Measurements from ENCODE around the gene SHMT1.

The SHMT1 gene

GRCh38 chr17:18371455-18371854 lies 8.1 kb upstream of the SHMT1 start:
- Histone ChIP-seq H3K9ac (no peak overlapping the region), H4K20me1 (no peaks in the 10 kb centered on the region), H3K4me1 (peaks cover 11% of the 10 kb centered on the region), H3K4me2 (no peak overlapping the region), H3K27ac (no peak overlapping the region), H3K36me3 (no peaks in the 10 kb centered on the region), H3K27me3 (no peaks in the 10 kb centered on the region), H3K4me3 (no peak overlapping the region), H3K9me3 (peaks cover 6% of the 10 kb centered on the region; the same call in 1 of the 2 replicates)
- no peak for TF ChIP-seq Cebpa-rat (IDR thresholded peaks at IDR 0.05)

- Histone ChIP-seq H3K27me3 (no peaks in the 10 kb centered on the region), H3K4me1 (peaks cover 6% of the 10 kb centered on the region; the same call in 1 of the 2 replicates), H3K9me3 (peaks cover 10% of the 10 kb centered on the region), H3K4me3 (no peak overlapping the region), H3K4me2 (no peak overlapping the region), H3K36me3 (no peaks in the 10 kb centered on the region), H3K27ac (no peak overlapping the region), H3K9ac (no peak overlapping the region), H4K20me1 (no peaks in the 10 kb centered on the region)
- TF ChIP-seq Cebpa-rat (IDR thresholded peaks at IDR 0.05), result no peak
Observed at GRCh38 chr17:18370761-18371160, 7.4 kb upstream of the SHMT1 start.

DNA sequence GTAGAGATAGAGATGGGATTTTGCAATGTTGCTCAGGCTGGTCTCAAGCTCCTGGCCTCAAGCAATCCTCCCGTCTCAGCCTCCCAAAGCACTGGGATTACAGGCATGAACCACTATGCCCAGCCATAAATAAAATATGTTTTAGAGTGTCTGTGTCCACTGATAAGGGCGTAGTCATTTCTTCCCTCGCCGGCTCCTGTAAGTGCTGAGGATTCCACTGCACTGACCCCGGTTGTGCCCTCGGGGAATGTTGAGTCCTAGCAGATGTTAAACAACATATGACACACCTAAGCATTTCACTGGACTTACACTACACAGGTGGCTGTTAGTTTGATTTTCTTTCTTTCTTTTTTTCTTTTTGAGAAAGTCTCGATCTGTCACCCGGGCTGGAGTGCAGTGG lies 5.6 kb upstream of the SHMT1 start:
- Histone ChIP-seq H3K4me3 (no peak overlapping the region), H3K4me1 (peaks cover 8% of the 10 kb centered on the region), H3K4me2 (no peak overlapping the region), H3K9ac (no peak overlapping the region), H3K27me3 (no peaks in the 10 kb centered on the region), H3K36me3 (no peaks in the 10 kb centered on the region), H4K20me1 (no peaks in the 10 kb centered on the region), H3K9me3 (peaks cover 4% of the 10 kb centered on the region; the same call in 1 of the 2 replicates), H3K27ac (no peak overlapping the region)
- TF ChIP-seq Cebpa-rat (IDR thresholded peaks at IDR 0.05), result no peak

DNA sequence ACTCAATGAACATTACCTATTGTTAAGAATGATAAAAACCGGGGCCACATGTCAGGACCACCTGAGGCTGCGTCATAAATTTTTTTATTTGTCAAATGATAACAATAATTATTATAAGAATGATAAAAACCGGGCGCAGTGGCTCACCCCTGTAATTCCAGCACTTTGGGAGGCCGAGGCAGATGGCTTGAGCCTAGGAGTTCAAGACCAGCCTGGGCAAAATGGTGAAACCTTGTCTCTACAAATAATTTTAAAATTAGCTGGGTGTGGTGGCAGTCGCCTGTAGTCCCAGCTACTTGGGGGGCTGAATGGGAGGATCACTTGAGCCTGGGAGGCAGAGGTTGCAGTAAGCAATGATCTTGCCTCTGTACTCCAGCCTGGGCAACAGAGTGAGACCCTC lies 816 bp upstream of the SHMT1 start:
- no peak overlapping the region for H3K27ac ChIP-seq
- H3K36me3 ChIP-seq, result peaks cover 16% of the 10 kb centered on the region
- peaks cover 4% of the 10 kb centered on the region; the same call in 1 of the 2 replicates for H3K9me3 ChIP-seq
- H3K4me2 ChIP-seq, result peak overlapping the region; percentile 90; the same call in 1 of the 2 replicates
- no peak overlapping the region for H3K4me3 ChIP-seq
- H3K4me1 ChIP-seq, result peaks cover 20% of the 10 kb centered on the region
- no peaks in the 10 kb centered on the region for H4K20me1 ChIP-seq
- H3K9ac ChIP-seq, result no peak overlapping the region
- H3K27me3 ChIP-seq, result no peaks in the 10 kb centered on the region
- TF ChIP-seq Cebpa-rat (IDR thresholded peaks at IDR 0.05), result no peak

- Histone ChIP-seq H3K4me2 (peak overlapping the region; percentile 90), H3K4me3 (peak overlapping the region; percentile 90), H3K27me3 (no peaks in the 10 kb centered on the region), H4K20me1 (no peaks in the 10 kb centered on the region), H3K9ac (peak overlapping the region; percentile 84), H3K4me1 (peaks cover 20% of the 10 kb centered on the region), H3K27ac (peak overlapping the region; percentile 75), H3K9me3 (peaks cover 4% of the 10 kb centered on the region; the same call in 1 of the 2 replicates), H3K36me3 (peaks cover 28% of the 10 kb centered on the region)
- no peak for TF ChIP-seq Cebpa-rat (IDR thresholded peaks at IDR 0.05)
Observed at GRCh38 chr17:18362698-18363100, 651 bp downstream of the SHMT1 start.

DNA sequence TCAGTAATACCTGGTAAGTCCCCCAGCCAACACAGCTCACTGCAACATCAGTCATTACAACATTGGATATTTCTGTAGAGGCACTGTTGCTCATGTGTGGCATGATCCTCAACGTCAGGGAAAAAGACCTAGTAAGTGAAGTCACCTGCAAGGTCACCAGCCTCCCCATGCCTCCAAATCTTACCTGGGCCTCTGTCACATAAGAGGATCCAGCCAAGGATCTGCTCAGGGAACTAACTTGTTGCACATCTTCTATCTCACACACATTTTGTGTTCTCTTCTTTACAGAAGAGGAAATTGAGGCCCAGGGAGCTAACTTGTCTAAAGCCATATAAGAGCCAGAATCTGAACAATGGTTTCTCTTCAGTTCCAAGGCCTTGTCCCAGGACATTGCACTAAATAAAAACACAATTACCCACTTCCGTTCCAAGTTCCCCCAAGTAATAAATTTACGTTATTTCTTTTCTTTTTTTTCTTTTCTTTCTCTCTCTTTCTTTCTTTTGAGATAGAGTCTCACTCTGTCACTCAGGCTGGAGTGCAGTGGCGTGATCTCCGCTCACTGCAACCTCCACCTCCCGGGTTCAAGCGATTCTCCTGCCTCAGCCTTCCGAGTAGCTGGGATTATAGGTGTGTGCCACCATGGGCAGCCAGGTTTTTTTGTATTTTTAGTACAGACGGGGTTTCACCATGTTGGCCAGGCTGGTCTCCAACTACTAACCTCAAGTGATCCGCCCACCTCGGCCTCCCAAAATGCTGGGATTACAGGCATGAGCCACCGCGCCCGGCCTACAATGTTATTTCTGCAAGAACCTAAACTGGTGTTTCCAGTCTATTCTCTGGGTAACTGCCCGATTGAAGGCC lies 1.3 kb downstream of the SHMT1 start:
- H3K4me2 ChIP-seq, result peak overlapping the region; percentile 90
- peaks cover 34% of the 10 kb centered on the region for H3K36me3 ChIP-seq
- peak overlapping the region; percentile 75; the same call in 1 of the 2 replicates for H3K27ac ChIP-seq
- no peaks in the 10 kb centered on the region for H4K20me1 ChIP-seq
- TF ChIP-seq Cebpa-rat (IDR thresholded peaks at IDR 0.05), result no peak
- H3K4me1 ChIP-seq, result peaks cover 20% of the 10 kb centered on the region
- H3K9ac ChIP-seq, result peak overlapping the region; percentile 84
- H3K4me3 ChIP-seq, result peak overlapping the region; percentile 90
- peaks cover 4% of the 10 kb centered on the region; the same call in 1 of the 2 replicates for H3K9me3 ChIP-seq
- H3K27me3 ChIP-seq, result no peaks in the 10 kb centered on the region

- H3K4me2 ChIP-seq, result no peak overlapping the region
- no peak for TF ChIP-seq Cebpa-rat (IDR thresholded peaks at IDR 0.05)
- H4K20me1 ChIP-seq, result no peaks in the 10 kb centered on the region
- no peak overlapping the region for H3K4me3 ChIP-seq
- no peak overlapping the region for H3K9ac ChIP-seq
- peaks cover 20% of the 10 kb centered on the region for H3K4me1 ChIP-seq
- H3K27ac ChIP-seq, result no peak overlapping the region
- peaks cover 49% of the 10 kb centered on the region for H3K36me3 ChIP-seq
- H3K9me3 ChIP-seq, result no peaks in the 10 kb centered on the region; the same call in 1 of the 2 replicates
- no peaks in the 10 kb centered on the region for H3K27me3 ChIP-seq
Observed at GRCh38 chr17:18360518-18360917, 2.8 kb downstream of the SHMT1 start.

GRCh38 chr17:18356624-18357023 lies 6.7 kb downstream of the SHMT1 start:
- no peak overlapping the region for H3K4me2 ChIP-seq
- H3K27me3 ChIP-seq, result no peaks in the 10 kb centered on the region
- H3K4me1 ChIP-seq, result peaks cover under 1% of the 10 kb centered on the region
- TF ChIP-seq Cebpa-rat (IDR thresholded peaks at IDR 0.05), result no peak
- H4K20me1 ChIP-seq, result no peaks in the 10 kb centered on the region
- H3K36me3 ChIP-seq, result peaks cover 85% of the 10 kb centered on the region
- no peak overlapping the region for H3K9ac ChIP-seq
- H3K27ac ChIP-seq, result no peak overlapping the region
- no peaks in the 10 kb centered on the region for H3K9me3 ChIP-seq
- no peak overlapping the region for H3K4me3 ChIP-seq

DNA sequence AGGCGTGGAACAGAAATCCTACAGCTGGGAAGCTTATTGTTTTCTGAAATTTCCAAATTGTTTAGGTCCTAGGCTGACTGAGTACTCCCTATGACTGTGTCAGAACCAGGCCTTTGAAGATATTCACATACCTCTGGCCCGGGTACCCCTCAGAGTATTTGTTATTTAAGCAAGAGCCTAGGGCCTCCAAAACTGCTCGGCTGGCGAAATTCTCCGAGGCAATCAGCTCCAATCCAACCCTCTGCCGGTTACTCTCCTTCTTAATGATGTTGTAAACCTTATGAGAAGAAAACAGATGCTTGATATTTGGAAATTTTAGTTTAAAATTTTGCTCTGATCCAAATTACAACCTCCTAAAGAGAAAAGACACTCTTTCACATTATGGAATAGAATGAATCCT lies 9.8 kb downstream of the SHMT1 start:
- Histone ChIP-seq H3K4me1 (no peaks in the 10 kb centered on the region), H3K36me3 (peaks cover 92% of the 10 kb centered on the region)
- TF ChIP-seq Cebpa-rat (IDR thresholded peaks at IDR 0.05), result no peak

GRCh38 chr17:18344021-18344420 lies 19.3 kb downstream of the SHMT1 start:
- H3K27ac ChIP-seq, result no peak overlapping the region
- no peak overlapping the region for H3K4me2 ChIP-seq
- H3K4me3 ChIP-seq, result no peak overlapping the region
- peaks cover 98% of the 10 kb centered on the region for H3K36me3 ChIP-seq
- no peaks in the 10 kb centered on the region for H3K27me3 ChIP-seq
- no peak for TF ChIP-seq Cebpa-rat (IDR thresholded peaks at IDR 0.05)
- no peak overlapping the region for H3K9ac ChIP-seq
- H3K9me3 ChIP-seq, result peaks cover 19% of the 10 kb centered on the region
- H3K4me1 ChIP-seq, result no peaks in the 10 kb centered on the region
- H4K20me1 ChIP-seq, result no peaks in the 10 kb centered on the region

More for the DNA sequence above, 9.8 kb downstream of the SHMT1 start:
- H3K9ac ChIP-seq, result no peak overlapping the region
- no peak overlapping the region for H3K4me3 ChIP-seq
- H4K20me1 ChIP-seq, result no peaks in the 10 kb centered on the region
- H3K9me3 ChIP-seq, result no peaks in the 10 kb centered on the region
- H3K4me2 ChIP-seq, result no peak overlapping the region
- no peaks in the 10 kb centered on the region for H3K27me3 ChIP-seq
- H3K27ac ChIP-seq, result no peak overlapping the region
